Smooth muscle cell (in vitro differentiated cells): ENCODE results near the gene NHEJ1. TPM values are rescaled to one million over a fixed set of nuclear protein-coding genes. Genes with fewer than 3 reads are reported as not detected.

Source experiments
- DNase-seq: peaks from one replicate; lab custom pipeline; 2025; ENCODE audit not compliant: unreplicated experiment; lab: John Stamatoyannopoulos, UW
- H2AFZ ChIP-seq: fragments of 200-600 bp; sonication (generic); 2 replicates; pipeline ENCODE4 v1.6.0; 2016; ENCODE audit warnings: antibody characterized with exemption, low read depth, mild to moderate bottlenecking
- H3F3A ChIP-seq: fragments of 200-600 bp; sonication (generic); 2 replicates; pipeline ENCODE4 v1.6.0; 2017; ENCODE audit warnings: antibody characterized with exemption, low read depth
- H3K27ac ChIP-seq: fragments of 200-600 bp; sonication (generic); 2 replicates; pipeline ENCODE4 v1.5.1; 2016; ENCODE audit warnings: low read depth, mild to moderate bottlenecking
- H3K27me3 ChIP-seq: fragments of 200-600 bp; sonication (generic); 2 replicates; pipeline ENCODE4 v1.6.1; 2016; ENCODE audit warnings: low read depth, mild to moderate bottlenecking
- H3K36me3 ChIP-seq: fragments of 200-600 bp; sonication (generic); 2 replicates; pipeline ENCODE4 v1.5.1; 2016; ENCODE audit warnings: low read depth
- H3K4me1 ChIP-seq: fragments of 200-600 bp; sonication (generic); 2 replicates; pipeline ENCODE4 v1.5.1; 2016; ENCODE audit warnings: low read depth
- H3K4me2 ChIP-seq: fragments of 200-600 bp; sonication (generic); 2 replicates; pipeline ENCODE4 v1.6.0; 2016; ENCODE audit warnings: mild to moderate bottlenecking
- H3K4me3 ChIP-seq: fragments of 200-600 bp; sonication (generic); 2 replicates; pipeline ENCODE4 v1.5.1; 2016; ENCODE audit warnings: mild to moderate bottlenecking
- H3K79me2 ChIP-seq: fragments of 200-600 bp; sonication (generic); 2 replicates; pipeline ENCODE4 v1.6.0; 2016; ENCODE audit warnings: low read depth, mild to moderate bottlenecking
- H3K9ac ChIP-seq: fragments of 200-600 bp; sonication (generic); 2 replicates; pipeline ENCODE4 v1.6.0; 2016; ENCODE audit warnings: low read depth
- H3K9me3 ChIP-seq: fragments of 200-600 bp; sonication (generic); replicated peaks from 2 replicates; pipeline ENCODE4 v1.5.1; 2016; ENCODE audit warnings: low read depth
- H4K20me1 ChIP-seq: fragments of 200-600 bp; sonication (generic); 2 replicates; pipeline ENCODE4 v1.6.0; 2016; ENCODE audit warnings: low read depth
- WGBS: methylation state at CpG from one replicate; pipeline ENCODE4 v1.1.7; 2016; ENCODE audit warnings: low lambda C conversion rate; 5-methylcytosine and 5-hydroxymethylcytosine counted together
- polyA plus RNA-seq: library from polyadenylated mRNA; unstranded; fragments of >200 nt; fragmentation: Nextera tagmentation; extraction: Ambion mirVana; gene quantifications from 2 replicates; pipeline ENCODE4 v1.2.1, GENCODE V29; 2016
- total RNA-seq: library from RNA; depleted of rRNA; stranded (reverse); fragments of >200 nt; gene quantifications from 2 replicates; pipeline ENCODE4 v1.2.3, GENCODE V29; 2014
- TF ChIP-seq, protein P1 (sequence below): fragments of 200-600 bp; sonication (generic); IDR thresholded peaks from 2 replicates; pipeline ENCODE4 v1.5.1; 2017; ENCODE audit warnings: borderline replicate concordance, mild to moderate bottlenecking, antibody characterized with exemption; ENCODE audit not compliant: insufficient read depth, poor library complexity, severe bottlenecking

NHEJ1 gene
- total and polyA plus RNA-seq, 2 experiments from 2014 or later, result 6.0 to 8.5 TPM

DNA sequence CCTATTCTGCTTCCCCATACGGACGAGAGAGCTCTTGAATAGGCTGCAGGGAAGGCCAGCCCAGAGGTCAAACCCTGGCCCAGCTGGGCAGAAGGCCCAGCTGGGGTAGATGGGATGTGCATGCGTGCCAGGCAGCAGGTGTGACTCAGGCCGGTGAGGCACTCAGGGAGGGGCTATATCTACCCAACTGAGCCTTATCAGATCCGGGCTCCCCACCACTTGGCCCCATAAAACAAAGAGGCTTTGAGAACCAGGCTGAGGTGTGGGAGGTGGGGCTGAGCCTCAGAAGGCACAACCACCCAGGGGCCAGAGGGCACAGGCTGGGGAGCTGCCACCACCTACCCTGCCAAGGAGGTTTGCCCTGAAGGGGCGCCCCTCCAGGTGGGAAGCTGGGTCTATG, 111.3 kb downstream of the NHEJ1 start:
- DNase-seq, result no peak
- H3K9me3 ChIP-seq, result no peaks in the 10 kb centered on the region
- no peaks in the 10 kb centered on the region for H3K36me3 ChIP-seq
- no peak overlapping the region for H3K9ac ChIP-seq
- H3K4me2 ChIP-seq, result no peak overlapping the region
- peaks cover 80% of the 10 kb centered on the region for H3K27me3 ChIP-seq
- no peaks in the 10 kb centered on the region for H3K4me1 ChIP-seq
- WGBS, result 76% methylated on average over 6 of the region's 6 CpGs
- H3K27ac ChIP-seq, result no peak overlapping the region
- no peak overlapping the region for H3K4me3 ChIP-seq
- no peaks in the 10 kb centered on the region for H3K79me2 ChIP-seq
- H3F3A ChIP-seq, result no peaks in the 10 kb centered on the region
- TF ChIP-seq, protein P1, sequence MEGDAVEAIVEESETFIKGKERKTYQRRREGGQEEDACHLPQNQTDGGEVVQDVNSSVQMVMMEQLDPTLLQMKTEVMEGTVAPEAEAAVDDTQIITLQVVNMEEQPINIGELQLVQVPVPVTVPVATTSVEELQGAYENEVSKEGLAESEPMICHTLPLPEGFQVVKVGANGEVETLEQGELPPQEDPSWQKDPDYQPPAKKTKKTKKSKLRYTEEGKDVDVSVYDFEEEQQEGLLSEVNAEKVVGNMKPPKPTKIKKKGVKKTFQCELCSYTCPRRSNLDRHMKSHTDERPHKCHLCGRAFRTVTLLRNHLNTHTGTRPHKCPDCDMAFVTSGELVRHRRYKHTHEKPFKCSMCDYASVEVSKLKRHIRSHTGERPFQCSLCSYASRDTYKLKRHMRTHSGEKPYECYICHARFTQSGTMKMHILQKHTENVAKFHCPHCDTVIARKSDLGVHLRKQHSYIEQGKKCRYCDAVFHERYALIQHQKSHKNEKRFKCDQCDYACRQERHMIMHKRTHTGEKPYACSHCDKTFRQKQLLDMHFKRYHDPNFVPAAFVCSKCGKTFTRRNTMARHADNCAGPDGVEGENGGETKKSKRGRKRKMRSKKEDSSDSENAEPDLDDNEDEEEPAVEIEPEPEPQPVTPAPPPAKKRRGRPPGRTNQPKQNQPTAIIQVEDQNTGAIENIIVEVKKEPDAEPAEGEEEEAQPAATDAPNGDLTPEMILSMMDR, result no peak
- H2AFZ ChIP-seq, result no peak overlapping the region
- no peaks in the 10 kb centered on the region for H4K20me1 ChIP-seq

DNA sequence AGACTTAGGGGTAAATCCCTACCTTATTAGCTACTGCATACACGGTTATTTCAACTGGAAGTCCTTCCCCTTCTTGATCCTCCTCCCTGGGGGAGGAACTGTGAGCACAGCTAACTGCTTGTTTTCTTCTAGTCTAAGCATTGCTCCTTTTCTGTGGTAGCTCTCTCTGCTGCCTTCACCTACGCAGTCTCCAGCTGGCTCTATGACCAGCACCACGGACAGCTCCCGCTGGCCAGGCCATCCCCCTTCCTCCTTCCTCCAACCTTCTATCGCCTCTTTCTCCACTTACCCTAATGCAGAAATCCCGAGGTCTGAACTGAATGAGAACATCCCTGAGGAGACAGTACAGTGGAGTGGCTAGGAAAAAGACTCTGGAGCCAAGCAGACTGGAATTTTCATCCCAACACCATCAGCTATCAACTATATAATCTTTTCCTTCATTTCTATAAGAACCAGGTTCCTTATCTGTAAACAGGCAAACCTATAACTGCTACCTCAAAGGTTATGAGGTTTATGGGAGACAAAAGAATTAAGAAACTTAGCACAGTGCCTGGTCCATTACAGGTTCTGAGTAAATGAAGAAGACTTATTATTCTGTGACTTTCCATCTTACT, 114.6 kb downstream of the NHEJ1 start:
- Histone ChIP-seq H3F3A (no peaks in the 10 kb centered on the region), H3K79me2 (no peaks in the 10 kb centered on the region), H3K9ac (no peak overlapping the region), H3K4me1 (no peaks in the 10 kb centered on the region), H3K27ac (no peak overlapping the region), H2AFZ (no peak overlapping the region), H3K4me2 (no peak overlapping the region), H4K20me1 (no peaks in the 10 kb centered on the region), H3K9me3 (no peaks in the 10 kb centered on the region), H3K27me3 (peaks cover 77% of the 10 kb centered on the region), H3K36me3 (no peaks in the 10 kb centered on the region), H3K4me3 (no peak overlapping the region)
- 5% methylated on average over 6 of the region's 6 CpGs for WGBS
- TF ChIP-seq, protein P1, result no peak
- DNase-seq, result no peak

DNA sequence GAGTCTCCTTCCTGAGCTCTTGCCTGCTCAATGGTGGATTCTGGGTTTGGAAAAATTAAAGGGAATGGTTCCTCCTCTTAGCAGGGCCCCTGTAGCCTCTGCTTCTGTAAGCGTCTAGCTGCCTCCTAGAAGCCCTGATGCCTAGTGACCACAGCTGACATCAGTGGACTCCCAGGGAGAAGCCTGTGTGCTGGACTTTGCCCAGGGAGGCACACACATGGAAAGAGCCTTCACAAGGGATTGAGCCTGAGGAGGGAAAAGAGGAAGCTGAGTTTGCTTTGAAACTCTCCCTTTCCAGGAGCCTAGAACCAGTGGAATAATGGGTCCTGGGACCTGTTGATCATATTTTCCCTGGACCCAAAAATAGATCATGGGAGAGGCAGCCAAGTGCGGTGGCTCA, 117.9 kb downstream of the NHEJ1 start:
- 76% methylated on average over 2 of the region's 2 CpGs for WGBS
- Histone ChIP-seq H3K9ac (no peak overlapping the region), H3K4me3 (no peak overlapping the region), H2AFZ (no peak overlapping the region), H3F3A (no peaks in the 10 kb centered on the region), H3K27me3 (peaks cover 74% of the 10 kb centered on the region), H3K9me3 (no peaks in the 10 kb centered on the region), H3K4me1 (no peaks in the 10 kb centered on the region), H3K27ac (no peak overlapping the region), H3K36me3 (no peaks in the 10 kb centered on the region), H4K20me1 (no peaks in the 10 kb centered on the region), H3K4me2 (no peak overlapping the region), H3K79me2 (no peaks in the 10 kb centered on the region)
- TF ChIP-seq, protein P1, result no peak
- DNase-seq, result no peak

DNA sequence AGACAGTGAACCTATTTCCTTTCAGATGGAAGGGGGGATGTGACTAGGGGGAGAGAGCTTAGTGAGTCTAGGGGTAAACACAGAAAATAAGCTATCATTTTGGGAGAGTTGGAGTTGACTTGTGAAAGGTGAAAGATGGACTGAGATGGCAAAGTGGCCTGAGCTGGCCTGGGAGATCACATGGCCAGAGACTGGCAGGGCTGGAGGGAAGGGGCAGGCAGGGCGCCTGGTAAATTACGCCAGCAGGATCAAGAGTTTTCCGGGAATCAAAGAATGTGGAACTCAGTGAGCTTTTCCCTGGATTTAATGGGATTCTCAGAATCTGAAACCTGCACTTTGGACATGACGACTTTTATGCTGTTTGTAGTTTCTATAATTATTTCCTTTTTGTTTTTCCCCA, 118.5 kb downstream of the NHEJ1 start:
- Histone ChIP-seq H3K27me3 (peaks cover 69% of the 10 kb centered on the region), H2AFZ (no peak overlapping the region), H4K20me1 (no peaks in the 10 kb centered on the region), H3K4me1 (no peaks in the 10 kb centered on the region), H3K4me2 (no peak overlapping the region), H3F3A (no peaks in the 10 kb centered on the region), H3K4me3 (no peak overlapping the region), H3K27ac (no peak overlapping the region), H3K9ac (no peak overlapping the region), H3K36me3 (no peaks in the 10 kb centered on the region), H3K79me2 (no peaks in the 10 kb centered on the region), H3K9me3 (no peaks in the 10 kb centered on the region)
- WGBS, result 84% methylated on average over 4 of the region's 4 CpGs
- no peak for DNase-seq
- TF ChIP-seq, protein P1, result no peak
